ENCODE data around the gene SV2A. TPM values are rescaled to one million over a fixed set of nuclear protein-coding genes. Genes with fewer than 3 reads are reported as not detected.
"Not testable (repeated sequence)": the region's sequence is repeated elsewhere in the genome, so short reads cannot be mapped to it uniquely, and the experiment has no call there.

SV2A gene
- total RNA-seq, 6 experiments from 2014 or later: 0.12 to 0.50 (median 0.25) TPM

DNA sequence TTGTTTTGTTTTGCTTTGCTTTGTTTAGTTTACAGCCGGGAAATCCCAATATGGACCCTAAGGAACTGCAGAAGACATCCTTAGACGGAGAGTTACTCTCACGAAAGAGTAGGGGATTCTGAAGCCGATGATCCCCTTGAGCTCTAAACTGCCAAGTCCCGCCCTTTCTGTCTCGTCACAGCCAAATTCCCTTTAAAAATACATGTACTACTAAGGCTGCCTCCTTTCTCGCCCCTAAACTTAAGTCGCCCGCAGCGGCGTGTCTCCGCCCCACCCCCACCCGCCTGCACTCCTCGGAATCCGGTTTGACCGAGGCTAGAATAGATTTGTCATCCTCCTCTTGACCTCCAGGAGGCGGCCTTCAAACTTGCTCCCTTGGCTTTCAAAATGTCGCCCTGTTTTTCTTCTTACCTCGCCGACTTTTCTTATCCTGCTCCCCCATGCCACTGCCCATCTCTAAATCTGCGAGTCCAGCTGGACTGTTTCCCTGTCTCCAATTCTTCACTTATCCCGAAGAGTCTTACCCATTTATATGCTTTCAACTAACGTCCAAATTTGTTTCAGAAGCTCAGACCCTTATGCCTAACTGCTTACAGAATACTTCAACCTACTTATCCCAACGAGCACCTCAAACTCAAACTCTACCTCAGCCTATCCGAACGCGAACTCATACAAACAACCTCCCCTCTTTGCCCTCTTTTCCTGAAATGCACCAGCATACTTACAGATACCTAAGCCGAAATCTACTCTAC is 29.2 kb downstream of the SV2A start:
- peak; percentile 68 to 77 (median 74) for DNase-seq
- intact Hi-C loops (cut with DNase I): no loop called here
- 4% methylated on average over 28 of the region's 28 CpGs for WGBS (ENCODE audit: insufficient coverage, low coverage, low lambda C conversion rate, missing lambda C conversion rate)
- TF ChIP-seq, protein P1, sequence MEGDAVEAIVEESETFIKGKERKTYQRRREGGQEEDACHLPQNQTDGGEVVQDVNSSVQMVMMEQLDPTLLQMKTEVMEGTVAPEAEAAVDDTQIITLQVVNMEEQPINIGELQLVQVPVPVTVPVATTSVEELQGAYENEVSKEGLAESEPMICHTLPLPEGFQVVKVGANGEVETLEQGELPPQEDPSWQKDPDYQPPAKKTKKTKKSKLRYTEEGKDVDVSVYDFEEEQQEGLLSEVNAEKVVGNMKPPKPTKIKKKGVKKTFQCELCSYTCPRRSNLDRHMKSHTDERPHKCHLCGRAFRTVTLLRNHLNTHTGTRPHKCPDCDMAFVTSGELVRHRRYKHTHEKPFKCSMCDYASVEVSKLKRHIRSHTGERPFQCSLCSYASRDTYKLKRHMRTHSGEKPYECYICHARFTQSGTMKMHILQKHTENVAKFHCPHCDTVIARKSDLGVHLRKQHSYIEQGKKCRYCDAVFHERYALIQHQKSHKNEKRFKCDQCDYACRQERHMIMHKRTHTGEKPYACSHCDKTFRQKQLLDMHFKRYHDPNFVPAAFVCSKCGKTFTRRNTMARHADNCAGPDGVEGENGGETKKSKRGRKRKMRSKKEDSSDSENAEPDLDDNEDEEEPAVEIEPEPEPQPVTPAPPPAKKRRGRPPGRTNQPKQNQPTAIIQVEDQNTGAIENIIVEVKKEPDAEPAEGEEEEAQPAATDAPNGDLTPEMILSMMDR (IDR thresholded peaks at IDR 0.05): peak; percentile 38 to 55 (median 44)
- TF ChIP-seq POLR2A (IDR thresholded peaks at IDR 0.05): no peak
- H3K9me3 ChIP-seq: no peaks in the 10 kb centered on the region
- H3K4me3 ChIP-seq: peak overlapping the region; percentile 31 to 69 (median 66)
- ATAC-seq: peak; percentile 31 to 52 (median 46)
- peak overlapping the region; percentile 98 to 99 (median 99) for H3K27ac ChIP-seq
- H3K36me3 ChIP-seq: no peaks in the 10 kb centered on the region
- H3K27me3 ChIP-seq: no peaks in the 10 kb centered on the region
- H3K4me1 ChIP-seq: peaks cover 0 to 17% (median 7%) of the 10 kb centered on the region in 4 donors

DNA sequence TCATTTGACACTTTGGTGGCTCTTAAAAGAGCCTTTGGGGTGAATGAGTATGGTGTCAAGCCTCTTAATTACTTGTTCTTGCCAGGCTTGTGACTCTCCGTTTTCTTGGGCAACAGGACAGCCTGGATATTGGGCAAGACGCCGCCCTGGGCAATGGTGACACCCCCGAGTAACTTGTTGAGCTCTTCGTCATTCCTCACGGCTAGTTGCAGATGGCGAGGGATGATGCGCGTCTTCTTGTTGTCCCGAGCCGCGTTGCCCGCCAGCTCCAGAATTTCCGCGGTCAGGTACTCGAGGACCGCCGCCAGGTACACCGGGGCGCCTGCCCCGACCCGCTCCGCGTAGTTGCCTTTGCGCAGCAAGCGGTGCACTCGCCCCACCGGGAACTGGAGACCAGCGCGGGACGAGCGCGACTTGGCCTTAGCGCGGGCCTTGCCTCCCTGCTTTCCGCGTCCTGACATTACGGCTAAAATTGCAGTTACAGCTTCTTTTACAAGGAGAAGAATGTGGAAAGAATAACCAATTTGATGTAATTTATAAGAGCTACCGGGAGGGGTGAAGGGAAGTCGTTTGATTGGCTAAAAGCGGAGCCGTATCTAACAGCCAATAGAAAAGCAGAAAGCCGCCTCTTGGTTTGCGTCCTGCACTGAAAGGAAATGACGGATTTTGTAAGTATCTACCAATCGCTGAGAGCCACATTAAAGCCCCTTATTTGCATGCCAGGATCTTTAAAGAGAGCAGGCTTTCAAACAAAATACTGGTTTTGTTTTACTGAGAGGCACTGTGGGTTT is 30.0 kb downstream of the SV2A start:
- Histone ChIP-seq H3K4me1 (peaks cover 0 to 17% (median 7%) of the 10 kb centered on the region in 4 donors), H3K4me3 (peak overlapping the region; percentile 40 to 69 (median 66)), H3K27ac (peak overlapping the region; percentile 98 to 99 (median 99)), H3K27me3 (no peaks in the 10 kb centered on the region), H3K9me3 (no peaks in the 10 kb centered on the region), H3K36me3 (no peaks in the 10 kb centered on the region)
- DNase-seq (peak; percentile 73 to 87 (median 84)), ATAC-seq (peak; percentile 56 to 76 (median 69))
- intact Hi-C loops (cut with DNase I): no loop called here
- TF ChIP-seq POLR2A (IDR thresholded peaks at IDR 0.05): peak; percentile 81
- TF ChIP-seq, protein P1 (IDR thresholded peaks at IDR 0.05): peak in 1 of 4 donors; percentile 26
- 0% methylated on average over 28 of the region's 46 CpGs for WGBS (ENCODE audit: insufficient coverage, low coverage, low lambda C conversion rate, missing lambda C conversion rate)

- peak overlapping the region; percentile 40 to 69 (median 66) for H3K4me3 ChIP-seq
- WGBS (ENCODE audit: insufficient coverage, low coverage, low lambda C conversion rate, missing lambda C conversion rate): 0% methylated on average over 3 of the region's 13 CpGs
- DNase-seq: not testable (repeated sequence)
These were observed 30.5 kb downstream of the SV2A start for GRCh38 chr1:149887196-149887455.

DNA sequence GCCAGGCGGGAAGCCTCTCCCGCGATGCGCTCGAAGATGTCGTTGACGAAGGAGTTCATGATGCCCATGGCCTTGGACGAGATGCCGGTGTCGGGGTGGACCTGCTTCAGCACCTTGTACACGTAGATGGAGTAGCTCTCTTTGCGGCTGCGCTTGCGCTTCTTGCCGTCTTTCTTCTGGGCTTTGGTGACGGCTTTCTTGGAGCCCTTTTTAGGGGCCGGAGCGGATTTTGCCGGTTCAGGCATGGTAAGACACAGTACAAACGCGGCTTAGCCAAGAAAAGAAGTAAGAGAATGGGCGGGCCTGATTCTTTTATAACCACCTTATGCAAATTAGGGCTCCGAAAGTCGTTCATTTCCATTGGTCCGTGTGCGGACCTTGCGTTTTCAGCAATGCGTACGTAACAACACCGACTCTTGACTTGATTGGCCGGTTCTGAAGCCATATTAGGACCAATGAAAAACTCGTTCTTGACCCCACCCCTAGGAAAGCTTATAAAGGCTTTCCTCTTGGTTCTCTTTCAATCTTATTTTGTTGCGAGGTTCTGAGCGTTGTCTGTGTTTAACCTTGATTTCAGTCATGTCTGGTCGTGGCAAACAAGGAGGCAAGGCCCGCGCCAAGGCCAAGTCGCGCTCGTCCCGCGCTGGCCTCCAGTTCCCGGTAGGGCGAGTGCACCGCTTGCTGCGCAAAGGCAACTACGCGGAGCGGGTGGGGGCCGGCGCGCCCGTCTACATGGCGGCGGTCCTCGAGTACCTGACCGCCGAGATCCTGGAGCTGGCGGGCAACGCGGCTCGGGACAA is 31.0 kb downstream of the SV2A start:
- Histone ChIP-seq H3K4me1 (peaks cover 0 to 17% (median 7%) of the 10 kb centered on the region in 4 donors), H3K4me3 (peak overlapping the region; percentile 56 to 69 (median 66)), H3K27me3 (no peaks in the 10 kb centered on the region), H3K9me3 (no peaks in the 10 kb centered on the region), H3K36me3 (no peaks in the 10 kb centered on the region), H3K27ac (peak overlapping the region; percentile 98 to 99 (median 99))
- under 1% methylated on average over 39 of the region's 62 CpGs for WGBS (ENCODE audit: insufficient coverage, low coverage, low lambda C conversion rate, missing lambda C conversion rate)
- intact Hi-C loops (cut with DNase I): no loop called here
- ATAC-seq (peak; percentile 71 to 84 (median 76)), DNase-seq (peak; percentile 73 to 91 (median 87))
- TF ChIP-seq, protein P1 (IDR thresholded peaks at IDR 0.05): no peak
- peak; percentile 100 for TF ChIP-seq POLR2A (IDR thresholded peaks at IDR 0.05)

More at GRCh38 chr1:149887196-149887455, 30.5 kb downstream of the SV2A start:
- ATAC-seq; intact Hi-C loops (cut with DNase I); H3K36me3 ChIP-seq; H3K9me3 ChIP-seq; H3K27me3 ChIP-seq: not testable (repeated sequence)
- Histone ChIP-seq H3K27ac (peak overlapping the region; percentile 98 to 99 (median 99)), H3K4me1 (peaks cover 0 to 17% (median 7%) of the 10 kb centered on the region in 4 donors)

DNA sequence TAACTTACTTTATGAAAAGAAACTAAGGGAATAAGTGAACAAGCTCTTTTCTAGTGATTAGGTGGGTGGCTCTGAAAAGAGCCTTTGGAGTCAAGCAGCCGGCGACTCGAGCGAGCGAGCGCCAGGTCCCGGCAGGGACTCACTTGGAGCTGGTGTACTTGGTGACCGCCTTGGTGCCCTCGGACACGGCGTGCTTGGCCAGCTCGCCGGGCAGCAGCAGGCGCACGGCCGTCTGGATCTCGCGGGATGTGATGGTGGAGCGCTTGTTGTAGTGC is 31.6 kb downstream of the SV2A start:
- DNase-seq (peak in 1 of 3 donors; percentile 24), ATAC-seq (peak in 2 of 4 donors; percentile 0 to 2)
- Histone ChIP-seq H3K4me3 (peak overlapping the region; percentile 56 to 69 (median 66)), H3K4me1 (peaks cover 0 to 17% (median 7%) of the 10 kb centered on the region in 4 donors), H3K27ac (peak overlapping the region; percentile 98 to 99 (median 99))
- intact Hi-C loops (cut with DNase I); H3K27me3 ChIP-seq; H3K9me3 ChIP-seq; H3K36me3 ChIP-seq: not testable (repeated sequence)
- 0% methylated on average over 7 of the region's 19 CpGs for WGBS (ENCODE audit: insufficient coverage, low coverage, low lambda C conversion rate, missing lambda C conversion rate)

Measured in right lobe of liver (tissue), 6 donors.